ENCODE data around the gene LRMDA. TPM values are rescaled to one million over a fixed set of nuclear protein-coding genes. Genes with fewer than 3 reads are reported as not detected.

The LRMDA gene
- total and polyA plus RNA-seq, 2 of the 8 experiments (the other 6 are each of a cell fraction or from before 2014, with no cell fraction given), result 0.86 to 2.8 TPM

GRCh38 chr10:76459016-76459730, 1027.7 kb downstream of the LRMDA start:
- Histone ChIP-seq H4K91ac (replicated peaks; ENCODE audit: insufficient read length, low read length) (no peak overlapping the region), H3K4me2 (ENCODE audit: insufficient read depth in 1 of 2, low read depth in 2 of 2, low read length in 2 of 2) (no peak overlapping the region), H3K23ac (ENCODE audit: insufficient read length) (no peak overlapping the region), H3K56ac (replicated peaks; ENCODE audit: insufficient read length, low read depth, low read length) (no peak overlapping the region), H2AFZ (ENCODE audit: low read length) (no peak overlapping the region), H4K5ac (ENCODE audit: insufficient read length, low read depth, low read length) (no peak overlapping the region), H3K4ac (replicated peaks; ENCODE audit: insufficient read length, low read depth, low read length) (no peak overlapping the region), H2AK5ac (ENCODE audit: low read depth, low read length) (no peak overlapping the region), H4K8ac (ENCODE audit: extremely low read depth, insufficient read depth, low read length) (no peak overlapping the region), H3K23me2 (ENCODE audit: low read depth, low read length) (no peaks in the 10 kb centered on the region), H3K36me3 (ENCODE audit: control insufficient read depth in 2 of 4, insufficient read depth in 4 of 4, low read length in 3 of 4) (no peaks in the 10 kb centered on the region), H2BK20ac (ENCODE audit: low read length) (no peak overlapping the region), H3K14ac (ENCODE audit: insufficient read length) (no peak overlapping the region), H3K79me2 (ENCODE audit: control insufficient read depth in 1 of 2, insufficient read depth in 2 of 2, low read length in 2 of 2) (no peaks in the 10 kb centered on the region), H2BK12ac (ENCODE audit: low read depth, low read length) (no peak overlapping the region), H2BK5ac (ENCODE audit: low read depth, low read length) (no peak overlapping the region), H3K9ac (replicated peaks in 1 of 4; ENCODE audit: extremely low read depth in 1 of 4, low read depth in 3 of 4, low read length in 3 of 4) (no peak overlapping the region), H3K79me1 (ENCODE audit: low read depth, low read length) (no peaks in the 10 kb centered on the region), H3K27me3 (replicated peaks in 1 of 4; ENCODE audit: control insufficient read depth in 3 of 4, extremely low read depth in 1 of 4, insufficient read depth in 3 of 4, low read length in 3 of 4) (no peaks in the 10 kb centered on the region), H3K9me3 (ENCODE audit: insufficient read depth in 2 of 2, low read depth in 1 of 2, low read length in 1 of 2) (no peaks in the 10 kb centered on the region), H3K4me3 (ENCODE audit: extremely low read depth in 1 of 4, insufficient read depth in 2 of 4, low read depth in 3 of 4, low read length in 4 of 4) (no peak overlapping the region), H3K4me1 (replicated peaks in 1 of 4; ENCODE audit: control insufficient read depth in 3 of 4, insufficient read depth in 4 of 4, low read length in 3 of 4) (no peaks in the 10 kb centered on the region), H4K20me1 (replicated peaks in 1 of 2; ENCODE audit: control insufficient read depth in 1 of 2, insufficient read depth in 2 of 2, low read length in 2 of 2) (no peaks in the 10 kb centered on the region), H3K27ac (ENCODE audit: low read depth, low read length) (no peak overlapping the region), H3K18ac (ENCODE audit: extremely low read depth, low read length) (no peak overlapping the region), H2BK120ac (replicated peaks; ENCODE audit: low read depth, low read length) (no peak overlapping the region), H2BK15ac (ENCODE audit: low read length) (no peak overlapping the region)
- FAIRE-seq (no peak), DNase-seq (ENCODE audit: low read depth in 1 of 2, low spot score in 2 of 2) (no peak)
- ChIA-PET POLR2A (ENCODE audit: partially characterized antibody) (interaction anchor here (0.5 kb wide), 1 partner anchor 157 kb away, joined by 3 read pairs; no protein-coding TSS in a partner anchor), CTCF (ENCODE audit: partially characterized antibody) (no interaction called here)
- 83% methylated on average over 8 of the region's 8 CpGs; no CpG with 5 or more reads in 1 of the 2 experiments for WGBS, 2 experiments (ENCODE audit: extremely low coverage in 1 of 2, insufficient coverage in 1 of 2, insufficient read length in 1 of 2, insufficient replicate concordance in 2 of 2, low coverage in 1 of 2, low lambda C conversion rate in 2 of 2, missing lambda C conversion rate in 1 of 2)
- TF ChIP-seq JUND (IDR thresholded peaks at IDR 0.05; ENCODE audit: low read length) (no peak), NRF1 (IDR thresholded peaks at IDR 0.05; ENCODE audit: low read depth, low read length) (no peak), TAF7 (optimal IDR thresholded peaks at IDR 0.05; ENCODE audit: borderline replicate concordance, low read depth, low read length) (no peak), SIX5 (IDR thresholded peaks at IDR 0.05; ENCODE audit: low read depth, low read length) (no peak), CTCF (IDR thresholded peaks at IDR 0.05; ENCODE audit: control extremely low read depth in 1 of 3, insufficient read depth in 1 of 3, low read depth in 1 of 3, low read length in 3 of 3) (no peak), KDM5A (IDR thresholded peaks at IDR 0.05; ENCODE audit: low read length) (no peak), MAX (IDR thresholded peaks at IDR 0.05) (no peak), SP4 (IDR thresholded peaks at IDR 0.05; ENCODE audit: low read length) (no peak), RFX5 (IDR thresholded peaks at IDR 0.05; ENCODE audit: borderline replicate concordance, low read depth, low read length) (no peak), TAF1 (IDR thresholded peaks at IDR 0.05; ENCODE audit: low read depth, low read length) (no peak), CBX8 (IDR thresholded peaks at IDR 0.05; ENCODE audit: borderline replicate concordance, low read depth, low read length) (no peak)
